ENCODE data around the gene AFTPH.

AFTPH gene

GRCh38 chr2:64501946-64502345 lies 22.2 kb upstream of the AFTPH start:
- no peak overlapping the region for H3K27ac ChIP-seq (ENCODE audit: low read depth, low read length)
- H3K9me3 ChIP-seq (ENCODE audit: control insufficient read depth, insufficient read depth, low read depth, low read length), result no peaks in the 10 kb centered on the region
- H3K9ac ChIP-seq (ENCODE audit: low read length), result no peak overlapping the region
- no peaks in the 10 kb centered on the region for H3K36me3 ChIP-seq (ENCODE audit: control insufficient read depth, insufficient read depth, low read length)
- 0 out of 2 replicates have a peak, but pooled peaks cover 3% of the 10 kb centered on the region for H3K4me1 ChIP-seq (ENCODE audit: control insufficient read depth, insufficient read depth, low read length)
- H3K4me3 ChIP-seq (ENCODE audit: low read depth, low read length), result no peak overlapping the region
- H3K27me3 ChIP-seq (ENCODE audit: control insufficient read depth, insufficient read depth, low read length), result no peaks in the 10 kb centered on the region

- no peak overlapping the region for H3K9ac ChIP-seq (ENCODE audit: low read length)
- H3K4me1 ChIP-seq (ENCODE audit: control insufficient read depth, insufficient read depth, low read length), result 0 out of 2 replicates have a peak, but pooled peaks cover 3% of the 10 kb centered on the region
- H3K4me3 ChIP-seq (ENCODE audit: low read depth, low read length), result no peak overlapping the region
- no peaks in the 10 kb centered on the region for H3K36me3 ChIP-seq (ENCODE audit: control insufficient read depth, insufficient read depth, low read length)
- H3K27me3 ChIP-seq (ENCODE audit: control insufficient read depth, insufficient read depth, low read length), result no peaks in the 10 kb centered on the region
- H3K27ac ChIP-seq (ENCODE audit: low read depth, low read length), result no peak overlapping the region
- no peaks in the 10 kb centered on the region for H3K9me3 ChIP-seq (ENCODE audit: control insufficient read depth, insufficient read depth, low read depth, low read length)
Observed at GRCh38 chr2:64502860-64503259, 21.3 kb upstream of the AFTPH start.

GRCh38 chr2:64504774-64505720 lies 19.1 kb upstream of the AFTPH start:
- Histone ChIP-seq H3K4me1 (ENCODE audit: control insufficient read depth, insufficient read depth, low read length) (no peaks in the 10 kb centered on the region), H3K36me3 (ENCODE audit: control insufficient read depth, insufficient read depth, low read length) (no peaks in the 10 kb centered on the region), H3K9me3 (ENCODE audit: control insufficient read depth, insufficient read depth, low read depth, low read length) (no peaks in the 10 kb centered on the region), H3K9ac (ENCODE audit: low read length) (no peak overlapping the region), H3K4me3 (ENCODE audit: low read depth, low read length) (no peak overlapping the region), H3K27me3 (ENCODE audit: control insufficient read depth, insufficient read depth, low read length) (no peaks in the 10 kb centered on the region), H3K27ac (ENCODE audit: low read depth, low read length) (no peak overlapping the region)

- Histone ChIP-seq H3K36me3 (ENCODE audit: control insufficient read depth, insufficient read depth, low read length) (no peaks in the 10 kb centered on the region), H3K9ac (ENCODE audit: low read length) (no peak overlapping the region), H3K4me3 (ENCODE audit: low read depth, low read length) (no peak overlapping the region), H3K27ac (ENCODE audit: low read depth, low read length) (no peak overlapping the region), H3K4me1 (ENCODE audit: control insufficient read depth, insufficient read depth, low read length) (no peaks in the 10 kb centered on the region), H3K27me3 (ENCODE audit: control insufficient read depth, insufficient read depth, low read length) (no peaks in the 10 kb centered on the region), H3K9me3 (ENCODE audit: control insufficient read depth, insufficient read depth, low read depth, low read length) (no peaks in the 10 kb centered on the region)
Observed at GRCh38 chr2:64506686-64507085, 17.4 kb upstream of the AFTPH start.

GRCh38 chr2:64514008-64514407 lies 10.1 kb upstream of the AFTPH start:
- H3K9ac ChIP-seq (ENCODE audit: low read length), result no peak overlapping the region
- no peaks in the 10 kb centered on the region for H3K36me3 ChIP-seq (ENCODE audit: control insufficient read depth, insufficient read depth, low read length)
- no peaks in the 10 kb centered on the region for H3K9me3 ChIP-seq (ENCODE audit: control insufficient read depth, insufficient read depth, low read depth, low read length)
- no peaks in the 10 kb centered on the region for H3K4me1 ChIP-seq (ENCODE audit: control insufficient read depth, insufficient read depth, low read length)
- no peaks in the 10 kb centered on the region for H3K27me3 ChIP-seq (ENCODE audit: control insufficient read depth, insufficient read depth, low read length)
- no peak overlapping the region for H3K27ac ChIP-seq (ENCODE audit: low read depth, low read length)
- H3K4me3 ChIP-seq (ENCODE audit: low read depth, low read length), result no peak overlapping the region

- Histone ChIP-seq H3K27me3 (ENCODE audit: control insufficient read depth, insufficient read depth, low read length) (no peaks in the 10 kb centered on the region), H3K9me3 (ENCODE audit: control insufficient read depth, insufficient read depth, low read depth, low read length) (no peaks in the 10 kb centered on the region), H3K27ac (ENCODE audit: low read depth, low read length) (no peak overlapping the region), H3K9ac (ENCODE audit: low read length) (no peak overlapping the region), H3K4me1 (ENCODE audit: control insufficient read depth, insufficient read depth, low read length) (no peaks in the 10 kb centered on the region), H3K4me3 (ENCODE audit: low read depth, low read length) (no peak overlapping the region), H3K36me3 (ENCODE audit: control insufficient read depth, insufficient read depth, low read length) (no peaks in the 10 kb centered on the region)
Observed at GRCh38 chr2:64515086-64515485, 9.0 kb upstream of the AFTPH start.

- no peaks in the 10 kb centered on the region for H3K27me3 ChIP-seq (ENCODE audit: control insufficient read depth, insufficient read depth, low read length)
- H3K27ac ChIP-seq (ENCODE audit: low read depth, low read length), result no peak overlapping the region
- no peak overlapping the region for H3K9ac ChIP-seq (ENCODE audit: low read length)
- no peak overlapping the region for H3K4me3 ChIP-seq (ENCODE audit: low read depth, low read length)
- no peaks in the 10 kb centered on the region for H3K9me3 ChIP-seq (ENCODE audit: control insufficient read depth, insufficient read depth, low read depth, low read length)
- no peaks in the 10 kb centered on the region for H3K36me3 ChIP-seq (ENCODE audit: control insufficient read depth, insufficient read depth, low read length)
- H3K4me1 ChIP-seq (ENCODE audit: control insufficient read depth, insufficient read depth, low read length), result no peaks in the 10 kb centered on the region
Observed at GRCh38 chr2:64516651-64517510, 7.2 kb upstream of the AFTPH start.

GRCh38 chr2:64517511-64517884 lies 6.6 kb upstream of the AFTPH start:
- Histone ChIP-seq H3K9me3 (ENCODE audit: control insufficient read depth, insufficient read depth, low read depth, low read length) (no peaks in the 10 kb centered on the region), H3K4me1 (ENCODE audit: control insufficient read depth, insufficient read depth, low read length) (no peaks in the 10 kb centered on the region), H3K9ac (ENCODE audit: low read length) (no peak overlapping the region), H3K36me3 (ENCODE audit: control insufficient read depth, insufficient read depth, low read length) (no peaks in the 10 kb centered on the region), H3K27ac (ENCODE audit: low read depth, low read length) (no peak overlapping the region), H3K27me3 (ENCODE audit: control insufficient read depth, insufficient read depth, low read length) (no peaks in the 10 kb centered on the region), H3K4me3 (ENCODE audit: low read depth, low read length) (no peak overlapping the region)

- Histone ChIP-seq H3K27me3 (ENCODE audit: control insufficient read depth, insufficient read depth, low read length) (no peaks in the 10 kb centered on the region), H3K9me3 (ENCODE audit: control insufficient read depth, insufficient read depth, low read depth, low read length) (no peaks in the 10 kb centered on the region), H3K9ac (ENCODE audit: low read length) (no peak overlapping the region), H3K4me1 (ENCODE audit: control insufficient read depth, insufficient read depth, low read length) (peaks cover 4% of the 10 kb centered on the region), H3K36me3 (ENCODE audit: control insufficient read depth, insufficient read depth, low read length) (no peaks in the 10 kb centered on the region), H3K27ac (ENCODE audit: low read depth, low read length) (no peak overlapping the region), H3K4me3 (ENCODE audit: low read depth, low read length) (peak overlapping the region; percentile 91)
Observed at GRCh38 chr2:64522843-64523428, 1.2 kb upstream of the AFTPH start.

- peak overlapping the region; percentile 91 for H3K4me3 ChIP-seq (ENCODE audit: low read depth, low read length)
- peak overlapping the region; percentile 72 for H3K9ac ChIP-seq (ENCODE audit: low read length)
- H3K27me3 ChIP-seq (ENCODE audit: control insufficient read depth, insufficient read depth, low read length), result no peaks in the 10 kb centered on the region
- peaks cover 4% of the 10 kb centered on the region for H3K4me1 ChIP-seq (ENCODE audit: control insufficient read depth, insufficient read depth, low read length)
- no peaks in the 10 kb centered on the region for H3K36me3 ChIP-seq (ENCODE audit: control insufficient read depth, insufficient read depth, low read length)
- H3K9me3 ChIP-seq (ENCODE audit: control insufficient read depth, insufficient read depth, low read depth, low read length), result no peaks in the 10 kb centered on the region
- no peak overlapping the region for H3K27ac ChIP-seq (ENCODE audit: low read depth, low read length)
Observed at GRCh38 chr2:64524604-64525316, 632 bp downstream of the AFTPH start.

Measured in HUES6 (cell line).